Upper lobe of left lung (tissue), 6 donors: ENCODE data around the gene SIK3. TPM values are rescaled to one million over a fixed set of nuclear protein-coding genes. Genes with fewer than 3 reads are reported as not detected.
A peak's percentile ranks its signal among the peaks of the same experiment; 100 is the strongest.

Experiments
- ATAC-seq, 2 donors: fragments of 200-7000 bp; cut with Tn5 transposase; one replicate each; pipeline ENCODE4 v1.9.1; 2022; ENCODE audit warnings: mild to moderate bottlenecking in 2 of 2, moderate library complexity in 2 of 2; ENCODE audit not compliant: low FRiP score in 2 of 2
- DNase-seq, 2 donors: peaks; one replicate each; pipeline ENCODE4 v3.0.0-alpha.2; 2019 to 2020
- H3K27ac ChIP-seq, 4 donors: fragments of 200-600 bp; sonication (generic); one replicate each; pipeline ENCODE4 v1.5.1; 2016 to 2019
- H3K27me3 ChIP-seq, 4 donors: fragments of 200-600 bp; sonication (generic); one replicate each; pipeline ENCODE4 v1.5.1; 2017 to 2019
- H3K36me3 ChIP-seq, 4 donors: fragments of 200-600 bp; sonication (generic); one replicate each; pipeline ENCODE4 v1.5.1; 2016 to 2019
- H3K4me1 ChIP-seq, 4 donors: fragments of 200-600 bp; sonication (generic); one replicate each; pipeline ENCODE4 v1.5.1; 2018 to 2019
- H3K4me3 ChIP-seq, 4 donors: fragments of 200-600 bp; sonication (generic); one replicate each; pipeline ENCODE4 v1.5.1; 2017 to 2019; ENCODE audit warnings: mild to moderate bottlenecking in 2 of 4, moderate library complexity in 1 of 4
- H3K9me3 ChIP-seq, 4 donors: fragments of 200-600 bp; sonication (generic); one replicate each; pipeline ENCODE4 v1.5.1; 2018 to 2019
- EP300 ChIP-seq, 4 donors: sonication (generic); formaldehyde crosslinking; IDR thresholded peaks; one replicate each; pipeline ENCODE4 v1.5.1; 2017; ENCODE audit warnings: antibody characterized with exemption in 4 of 4, control low read depth in 2 of 4
- POLR2A ChIP-seq, 4 donors: fragments of 450-650 bp; IDR thresholded peaks; one replicate each; pipeline ENCODE4 v1.5.1; 2016 to 2017; ENCODE audit warnings: antibody characterized with exemption in 4 of 4, mild to moderate bottlenecking in 2 of 4
- POLR2AphosphoS5 ChIP-seq, 2 donors: sonication (generic); formaldehyde crosslinking; IDR thresholded peaks; one replicate each; pipeline ENCODE4 v1.5.1; 2017; ENCODE audit warnings: antibody characterized with exemption in 2 of 2
- WGBS, 2 donors: methylation state at CpG; one replicate each; pipeline ENCODE4 v1.1.5; 2017 to 2018; 5-methylcytosine and 5-hydroxymethylcytosine counted together
- total RNA-seq, 6 donors: library from RNA; depleted of rRNA in 4 of 6; stranded (reverse); fragments of >200 nt in 4 of 6; gene quantifications; one replicate each; pipeline versions ENCODE4 v1.1.0 to v1.2.1, GENCODE V29; 2016 to 2021
- TF ChIP-seq, protein P1 (sequence below), 6 experiments: fragments of 450-650 bp in 4 of 6; fragments of 200-600 bp in 2 of 6; sonication (generic) in 2 of 6; IDR thresholded peaks; one replicate each; pipeline ENCODE4 v1.5.1; 2016 to 2019; ENCODE audit warnings: antibody characterized with exemption in 6 of 6
- donor health status: DM: no; HTN: no; CAD: no; lungs with moderate emphysema.
- donor health status: DM: no; HTN: yes; CAD: no; lungs with severe emphysema.

Gene SIK3
- total RNA-seq, 6 donors from 2014 or later: 26.9 to 115 (median 43.7) TPM

DNA sequence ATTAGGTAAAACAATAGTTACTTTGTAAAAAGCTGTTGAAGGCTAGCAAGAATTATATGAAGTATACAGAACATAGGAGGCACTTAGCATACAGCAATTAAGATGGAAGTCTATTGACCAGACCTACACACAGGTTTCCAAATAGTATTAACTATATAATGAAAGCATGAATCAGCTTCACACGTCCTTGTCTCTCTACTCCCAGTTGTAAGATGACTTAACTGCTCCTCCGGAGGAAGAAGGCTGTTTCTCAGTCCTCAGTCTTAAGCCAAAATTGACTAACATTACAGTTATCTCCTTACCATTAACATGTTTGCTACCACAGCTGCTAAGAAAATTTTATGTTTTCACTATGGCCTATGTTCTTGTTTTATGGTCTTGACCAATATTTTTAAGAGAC, 24.7 kb downstream of the SIK3 start:
- Histone ChIP-seq H3K36me3 (no peaks in the 10 kb centered on the region), H3K4me1 (peaks cover 36 to 59% (median 53%) of the 10 kb centered on the region in 4 donors), H3K27ac (no peak overlapping the region), H3K27me3 (no peaks in the 10 kb centered on the region), H3K4me3 (no peak overlapping the region), H3K9me3 (no peaks in the 10 kb centered on the region)
- peak in 1 of 2 donors; percentile 29 for ATAC-seq
- no peak for DNase-seq
- TF ChIP-seq POLR2A (IDR thresholded peaks at IDR 0.05) (no peak), POLR2AphosphoS5 (IDR thresholded peaks at IDR 0.05) (no peak), EP300 (IDR thresholded peaks at IDR 0.05) (no peak)
- TF ChIP-seq, protein P1, sequence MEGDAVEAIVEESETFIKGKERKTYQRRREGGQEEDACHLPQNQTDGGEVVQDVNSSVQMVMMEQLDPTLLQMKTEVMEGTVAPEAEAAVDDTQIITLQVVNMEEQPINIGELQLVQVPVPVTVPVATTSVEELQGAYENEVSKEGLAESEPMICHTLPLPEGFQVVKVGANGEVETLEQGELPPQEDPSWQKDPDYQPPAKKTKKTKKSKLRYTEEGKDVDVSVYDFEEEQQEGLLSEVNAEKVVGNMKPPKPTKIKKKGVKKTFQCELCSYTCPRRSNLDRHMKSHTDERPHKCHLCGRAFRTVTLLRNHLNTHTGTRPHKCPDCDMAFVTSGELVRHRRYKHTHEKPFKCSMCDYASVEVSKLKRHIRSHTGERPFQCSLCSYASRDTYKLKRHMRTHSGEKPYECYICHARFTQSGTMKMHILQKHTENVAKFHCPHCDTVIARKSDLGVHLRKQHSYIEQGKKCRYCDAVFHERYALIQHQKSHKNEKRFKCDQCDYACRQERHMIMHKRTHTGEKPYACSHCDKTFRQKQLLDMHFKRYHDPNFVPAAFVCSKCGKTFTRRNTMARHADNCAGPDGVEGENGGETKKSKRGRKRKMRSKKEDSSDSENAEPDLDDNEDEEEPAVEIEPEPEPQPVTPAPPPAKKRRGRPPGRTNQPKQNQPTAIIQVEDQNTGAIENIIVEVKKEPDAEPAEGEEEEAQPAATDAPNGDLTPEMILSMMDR (IDR thresholded peaks at IDR 0.05): no peak
- 47 to 49% methylated on average over 2 of the region's 2 CpGs for WGBS, 2 donors

DNA sequence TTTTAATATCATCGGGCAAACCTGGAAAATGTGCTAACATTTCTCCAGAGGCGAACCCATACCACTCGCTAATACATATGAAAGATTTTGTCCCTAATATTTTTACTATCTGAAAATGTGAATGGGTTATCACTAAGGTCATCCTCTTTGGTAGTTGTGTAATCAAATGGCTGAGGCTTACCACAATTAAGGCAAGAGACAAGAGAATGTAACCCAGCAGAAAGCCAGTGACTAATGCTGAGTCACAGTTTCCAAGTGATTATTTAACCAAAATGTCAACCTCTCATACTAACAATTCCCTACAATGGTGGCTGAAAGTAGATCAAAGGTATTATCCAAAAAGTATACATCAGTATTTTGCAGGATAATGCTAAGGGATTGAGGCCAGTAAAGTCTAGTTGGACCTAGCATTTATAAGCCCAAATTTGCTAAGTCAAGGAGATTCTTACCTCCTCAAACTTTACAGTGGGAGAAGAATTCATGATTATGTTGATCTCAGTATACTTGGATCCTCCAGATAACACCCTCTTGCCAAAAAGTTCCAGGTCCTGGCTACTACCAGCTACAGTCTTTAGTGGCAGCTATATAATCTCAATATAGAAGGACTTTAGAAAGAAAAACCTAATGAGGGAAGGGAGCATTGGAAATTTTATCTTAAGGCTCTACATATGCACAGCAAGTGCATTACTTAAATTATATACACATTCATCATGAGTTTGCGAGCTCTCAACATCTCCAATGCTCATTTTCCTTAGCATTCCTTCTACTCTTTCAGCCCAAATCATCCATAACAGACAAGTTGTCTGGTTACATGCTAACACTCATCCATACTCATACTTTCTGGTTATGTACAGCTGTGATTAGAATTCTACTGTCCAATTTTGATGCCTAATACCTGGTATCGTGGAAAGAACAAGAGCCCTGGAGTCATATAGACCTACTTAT, 25.4 kb downstream of the SIK3 start:
- 76 to 82% methylated on average over 5 of the region's 5 CpGs for WGBS, 2 donors
- H3K27ac ChIP-seq: peak overlapping the region in 1 of 4 donors; percentile 21
- DNase-seq (no peak), ATAC-seq (peak in 1 of 2 donors; percentile 88)
- H3K4me1 ChIP-seq: peaks cover 36 to 56% (median 53%) of the 10 kb centered on the region in 4 donors
- TF ChIP-seq, protein P1 (IDR thresholded peaks at IDR 0.05): no peak
- TF ChIP-seq POLR2AphosphoS5 (IDR thresholded peaks at IDR 0.05) (peak in 1 of 2 donors; percentile 45), EP300 (IDR thresholded peaks at IDR 0.05) (peak in 2 of 4 donors; percentile 39 to 78), POLR2A (IDR thresholded peaks at IDR 0.05) (peak in 1 of 4 donors; percentile 24)
- no peaks in the 10 kb centered on the region for H3K27me3 ChIP-seq
- no peaks in the 10 kb centered on the region for H3K36me3 ChIP-seq
- no peak overlapping the region for H3K4me3 ChIP-seq
- no peaks in the 10 kb centered on the region for H3K9me3 ChIP-seq

DNA sequence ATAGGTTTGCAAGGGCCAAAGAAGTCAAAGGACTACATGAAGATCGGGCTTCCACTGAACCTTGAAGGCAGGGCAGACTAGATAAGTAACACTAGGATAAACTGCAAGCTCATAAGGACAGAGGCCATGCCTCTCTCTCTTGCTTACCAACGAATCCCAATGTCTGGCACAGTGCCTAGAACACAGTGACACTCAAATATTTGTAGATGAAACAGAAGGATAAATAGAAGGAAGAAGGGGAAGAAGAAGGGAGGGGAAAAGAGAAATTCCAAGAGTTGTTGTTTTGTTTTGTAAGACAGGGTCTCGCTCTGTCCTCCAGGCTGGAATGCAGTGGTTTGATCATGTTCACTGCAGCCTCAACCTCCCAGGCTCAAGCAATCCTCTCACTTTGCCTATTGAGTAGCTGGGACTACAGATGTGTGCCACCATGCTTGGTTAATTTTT, 26.9 kb downstream of the SIK3 start:
- DNase-seq (peak in 1 of 2 donors; percentile 34), ATAC-seq (no peak)
- Histone ChIP-seq H3K9me3 (no peaks in the 10 kb centered on the region), H3K27ac (peak overlapping the region in 1 of 4 donors; percentile 13), H3K4me1 (peaks cover 24 to 46% (median 45%) of the 10 kb centered on the region in 4 donors), H3K4me3 (no peak overlapping the region), H3K27me3 (no peaks in the 10 kb centered on the region), H3K36me3 (no peaks in the 10 kb centered on the region)
- TF ChIP-seq POLR2AphosphoS5 (IDR thresholded peaks at IDR 0.05): no peak
- TF ChIP-seq POLR2A (IDR thresholded peaks at IDR 0.05): no peak
- TF ChIP-seq, protein P1 (IDR thresholded peaks at IDR 0.05): no peak
- TF ChIP-seq EP300 (IDR thresholded peaks at IDR 0.05): no peak
- 42 to 50% methylated on average over 3 of the region's 3 CpGs for WGBS, 2 donors

DNA sequence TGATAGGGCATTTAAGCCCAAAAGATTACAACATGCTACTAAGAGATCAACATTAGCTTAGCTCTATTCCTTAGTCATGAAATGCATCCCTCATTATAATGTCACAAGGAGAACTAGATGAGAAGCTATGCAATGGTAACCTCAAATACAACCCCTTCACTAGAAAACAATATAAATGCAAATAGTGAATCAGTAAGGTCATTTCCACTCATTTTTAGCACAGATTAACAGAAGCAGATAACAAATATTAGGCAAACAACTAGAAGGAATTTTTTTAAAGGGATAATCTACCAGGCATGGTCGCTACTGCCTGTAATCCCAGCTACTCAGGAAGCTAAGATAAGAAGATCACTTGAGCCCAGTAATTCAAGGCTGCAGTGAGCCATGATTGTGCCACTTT, 28.2 kb downstream of the SIK3 start:
- ATAC-seq (no peak), DNase-seq (no peak)
- no peak overlapping the region for H3K27ac ChIP-seq
- no peak overlapping the region for H3K4me3 ChIP-seq
- TF ChIP-seq POLR2A (IDR thresholded peaks at IDR 0.05): no peak
- TF ChIP-seq, protein P1 (IDR thresholded peaks at IDR 0.05): no peak
- TF ChIP-seq EP300 (IDR thresholded peaks at IDR 0.05): no peak
- TF ChIP-seq POLR2AphosphoS5 (IDR thresholded peaks at IDR 0.05): no peak
- 41 to 79% methylated on average over 1 of the region's 1 CpG for WGBS, 2 donors
- peaks cover 24 to 46% (median 42%) of the 10 kb centered on the region in 4 donors for H3K4me1 ChIP-seq
- H3K27me3 ChIP-seq: no peaks in the 10 kb centered on the region
- no peaks in the 10 kb centered on the region for H3K36me3 ChIP-seq
- no peaks in the 10 kb centered on the region for H3K9me3 ChIP-seq
